ENCODE data around the gene RGS7.

- TF ChIP-seq CTCF (IDR thresholded peaks at IDR 0.05 in 4 of 5, conservative IDR thresholded peaks at IDR 0.05 in 1 of 5): no peak
- no peak for TF ChIP-seq POLR2A (IDR thresholded peaks at IDR 0.05)
Measured at GRCh38 chr1:241045659-241046058, 311.3 kb downstream of the RGS7 start.
